HepG2 (cell line): ENCODE data around the gene CHST12. TPM values are rescaled to one million over a fixed set of nuclear protein-coding genes. Genes with fewer than 3 reads are reported as not detected.
"Not testable (repeated sequence)": the region's sequence is repeated elsewhere in the genome, so short reads cannot be mapped to it uniquely, and the experiment has no call there.

Source experiments
- ATAC-seq: fragments of 200-7000 bp; cut with Tn5 transposase; 3 replicates; pipeline ENCODE4 v1.9.1; 2020; ENCODE audit warnings: mild to moderate bottlenecking, moderate library complexity
- BruUV-seq: library from RNA; stranded (reverse); fragments of 400-500 nt; replicated peaks from 2 replicates; lab custom pipeline; 2021; lab: Mats Ljungman, UMichigan
- CTCF ChIA-PET: fragments of 300-600 bp; formaldehyde crosslinking; extraction: SDS; loops from one replicate; lab custom pipeline; 2021; ENCODE audit warnings: low total read pairs, inconsistent platforms, low intra/inter-chr PET ratio; lab: Yijun Ruan, JAX
- POLR2A ChIA-PET: fragments of 350-600 bp; sonication (Branson Sonifier 250); formaldehyde crosslinking; loops from one replicate; lab custom pipeline; 2020; ENCODE audit warnings: antibody characterized with exemption, inconsistent platforms; lab: Yijun Ruan, JAX
- DNase-seq: peaks from one replicate; pipeline ENCODE4 v3.0.0-alpha.2; 2015; ENCODE audit warnings: low spot score
- FAIRE-seq: peaks from 3 replicates; lab custom pipeline; 2011; peaks lifted over from hg19 to GRCh38; lab: Jason Lieb, UNC
- H2AFZ ChIP-seq: one replicate; pipeline ENCODE4 v1.6.1; 2011; ENCODE audit warnings: low read length, inconsistent platforms
- H3K27ac ChIP-seq: fragments of 300-600 bp; 3 replicates; pipeline ENCODE4 v1.8.0; 2011; ENCODE audit warnings: mixed run types, mild to moderate bottlenecking, mixed read lengths, low read length, inconsistent platforms; ENCODE audit not compliant: insufficient read depth; ENCODE audit errors: extremely low read length
- H3K27me3 ChIP-seq, 2 experiments: fragments of 200-600 bp in 1 of 2; 2 replicates in 1 of 2; 3 replicates in 1 of 2; pipeline versions ENCODE4 v1.6.0 to v1.8.0; 2011; ENCODE audit warnings: low read length in 2 of 2, mild to moderate bottlenecking in 2 of 2, moderate library complexity in 2 of 2, inconsistent platforms in 1 of 2; ENCODE audit not compliant: insufficient read depth in 2 of 2, control insufficient read depth in 1 of 2
- H3K36me3 ChIP-seq, 2 experiments: fragments of 200-600 bp in 1 of 2; replicated peaks in 1 of 2; 2 replicates in 1 of 2; 3 replicates in 1 of 2; pipeline versions ENCODE4 v1.5.1 to v1.8.0; 2011; ENCODE audit warnings: low read length in 2 of 2, inconsistent platforms in 1 of 2; ENCODE audit not compliant: insufficient read depth in 2 of 2, control insufficient read depth in 1 of 2
- H3K4me1 ChIP-seq: 2 replicates; pipeline ENCODE4 v1.5.1; 2012; ENCODE audit warnings: low read length, inconsistent platforms; ENCODE audit not compliant: insufficient read depth
- H3K4me2 ChIP-seq: 2 replicates; pipeline ENCODE4 v1.6.0; 2011; ENCODE audit warnings: low read depth, low read length, inconsistent platforms
- H3K4me3 ChIP-seq, 3 experiments: fragments of 200-600 bp in 1 of 3; sonication (generic), shearing (Covaris generic) in 1 of 3; replicated peaks in 1 of 3; 2 replicates each; pipeline ENCODE4 v1.5.1; 2011 to 2016; ENCODE audit warnings: low read length in 3 of 3, inconsistent platforms in 2 of 3, low read depth in 2 of 3, mild to moderate bottlenecking in 2 of 3, control low read depth in 1 of 3, mixed read lengths in 1 of 3; ENCODE audit not compliant: insufficient read depth in 1 of 3
- H3K79me2 ChIP-seq: one replicate; pipeline ENCODE4 v1.6.1; 2011; ENCODE audit warnings: low read length, inconsistent platforms; ENCODE audit not compliant: insufficient read depth
- H3K9ac ChIP-seq: 2 replicates; pipeline ENCODE4 v1.6.0; 2011; ENCODE audit warnings: mild to moderate bottlenecking, low read depth, low read length, inconsistent platforms; ENCODE audit not compliant: insufficient read depth
- H3K9me3 ChIP-seq: 2 replicates; pipeline ENCODE4 v1.5.1; 2012; ENCODE audit warnings: mild to moderate bottlenecking, low read length
- H4K20me1 ChIP-seq: 2 replicates; pipeline ENCODE4 v1.6.0; 2011; ENCODE audit warnings: inconsistent platforms, mild to moderate bottlenecking, low read length, moderate library complexity; ENCODE audit not compliant: insufficient read depth
- CC2D1A ChIP-seq: sonication (generic); formaldehyde crosslinking; IDR thresholded peaks from 2 replicates; pipeline ENCODE4 v1.8.1; 2023; ENCODE audit warnings: mild to moderate bottlenecking, missing genetic modification reagents
- RFX5 ChIP-seq: IDR thresholded peaks from 2 replicates; pipeline ENCODE4 v1.6.1; 2011; ENCODE audit warnings: low read depth, low read length, improper control_type of control experiment
- SMARCE1 ChIP-seq: fragments of 450-650 bp; IDR thresholded peaks from 2 replicates; pipeline ENCODE4 v1.6.1; 2017; ENCODE audit warnings: borderline replicate concordance
- TBX3 ChIP-seq: fragments of 450-650 bp; IDR thresholded peaks from 2 replicates; pipeline ENCODE4 v1.6.1; 2017; ENCODE audit warnings: antibody characterized with exemption, mild to moderate bottlenecking, inconsistent platforms, borderline replicate concordance
- ZNF749 ChIP-seq: sonication (generic); formaldehyde crosslinking; IDR thresholded peaks from 2 replicates; pipeline ENCODE4 v1.8.0; 2022; ENCODE audit warnings: mild to moderate bottlenecking, missing genetic modification reagents, moderate library complexity, borderline replicate concordance
- WGBS: methylation state at CpG from one replicate; pipeline ENCODE4 v1.1.6; 2017; ENCODE audit warnings: low lambda C conversion rate; 5-methylcytosine and 5-hydroxymethylcytosine counted together
- in situ Hi-C: cut with HindIII; loops from 2 replicates; pipeline ENCODE4 v1.10.0; 2017; ENCODE audit warnings: low pct_unique_long_range_greater_than_20kb; ENCODE audit not compliant: extremely low pct_ligation_motif_present
- intact Hi-C: fragments of 100-400 bp; cut with micrococcal nuclease; formaldehyde crosslinking; loops from one replicate; pipeline ENCODE4 v1.10.0; 2022; ENCODE audit not compliant: unreplicated experiment
- polyA plus RNA-seq, 8 experiments: library from polyadenylated mRNA; depleted of rRNA in 3 of 8; stranded (reverse) in 7 of 8; unstranded in 1 of 8; fragments of >200 nt; fragmentation: Illumina TruSeq in 4 of 8; extraction: Trizol in 4 of 8; gene quantifications; 2 replicates each; pipeline versions ENCODE4 v1.2.1 to v1.2.3, GENCODE V29; 2011 to 2016; ENCODE audit warnings: low read depth in 4 of 8, missing spikeins in 1 of 8, mixed read lengths in 1 of 8; ENCODE audit not compliant: insufficient read depth in 1 of 8
- total RNA-seq, 5 experiments: library from RNA; depleted of rRNA; stranded (reverse); fragments of >200 nt; fragmentation: Illumina TruSeq; extraction: Trizol; gene quantifications; 2 replicates each; pipeline ENCODE4 v1.2.3, GENCODE V29; 2016; ENCODE audit warnings: low read depth in 1 of 5
- TF ChIP-seq, protein P1 (sequence below): sonication (generic); formaldehyde crosslinking; IDR thresholded peaks from 2 replicates; pipeline ENCODE4 v1.4.0; 2020; ENCODE audit warnings: mild to moderate bottlenecking, missing genetic modification reagents, borderline replicate concordance

Gene CHST12
- total and polyA plus RNA-seq, 2 of the 13 experiments (the other 11 are each of a cell fraction or from before 2014, with no cell fraction given) = 6.4 to 15.8 TPM

DNA sequence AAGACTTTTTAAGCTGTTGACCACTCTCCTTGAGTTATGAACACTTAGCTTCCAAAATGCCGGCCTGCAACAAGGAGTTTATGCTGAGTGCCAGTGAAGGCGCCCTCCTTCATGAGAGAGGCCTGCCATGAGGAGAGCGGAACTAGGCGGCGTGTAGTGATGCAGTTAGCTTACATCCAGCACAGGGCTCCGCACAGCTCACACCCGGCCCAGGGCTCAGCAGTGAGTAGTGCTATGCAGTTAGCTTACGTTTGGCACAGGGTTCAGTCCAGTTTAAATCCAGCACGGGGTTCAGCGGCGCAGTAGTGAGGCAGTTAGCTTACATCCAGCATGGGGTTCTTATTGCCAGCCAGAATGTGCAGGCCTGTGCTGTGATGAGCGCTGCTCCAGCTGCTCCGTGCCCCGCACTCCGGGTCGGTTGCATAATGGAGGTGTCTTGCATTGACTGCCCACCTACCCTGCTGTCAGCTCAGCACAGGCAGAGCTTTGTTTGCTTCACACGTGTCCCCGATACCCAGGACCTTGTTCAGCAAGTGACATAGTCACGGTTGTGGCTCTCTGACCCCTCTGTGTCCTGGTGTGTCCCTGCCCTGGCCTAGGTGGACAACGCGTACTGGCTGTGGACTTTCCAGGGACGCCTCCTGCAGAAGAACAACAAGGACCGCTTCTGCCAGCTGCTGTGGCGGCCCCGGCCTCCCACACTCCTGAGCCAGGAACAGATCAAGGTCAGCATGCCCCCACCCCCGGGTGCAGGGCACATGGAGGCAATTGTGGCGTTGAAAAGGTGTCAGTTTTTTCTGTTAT, 26.9 kb upstream of the CHST12 start (continued):
- TF ChIP-seq, protein P1, sequence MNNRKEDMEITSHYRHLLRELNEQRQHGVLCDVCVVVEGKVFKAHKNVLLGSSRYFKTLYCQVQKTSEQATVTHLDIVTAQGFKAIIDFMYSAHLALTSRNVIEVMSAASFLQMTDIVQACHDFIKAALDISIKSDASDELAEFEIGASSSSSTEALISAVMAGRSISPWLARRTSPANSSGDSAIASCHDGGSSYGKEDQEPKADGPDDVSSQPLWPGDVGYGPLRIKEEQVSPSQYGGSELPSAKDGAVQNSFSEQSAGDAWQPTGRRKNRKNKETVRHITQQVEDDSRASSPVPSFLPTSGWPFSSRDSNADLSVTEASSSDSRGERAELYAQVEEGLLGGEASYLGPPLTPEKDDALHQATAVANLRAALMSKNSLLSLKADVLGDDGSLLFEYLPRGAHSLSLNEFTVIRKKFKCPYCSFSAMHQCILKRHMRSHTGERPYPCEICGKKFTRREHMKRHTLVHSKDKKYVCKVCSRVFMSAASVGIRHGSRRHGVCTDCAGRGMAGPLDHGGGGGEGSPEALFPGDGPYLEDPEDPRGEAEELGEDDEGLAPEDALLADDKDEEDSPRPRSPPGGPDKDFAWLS = no peak
- TF ChIP-seq SMARCE1 (no peak), RFX5 (no peak), ZNF749 (CRISPR knock-in tag) (no peak), TBX3 (no peak), CC2D1A (CRISPR knock-in tag) (no peak)

DNA sequence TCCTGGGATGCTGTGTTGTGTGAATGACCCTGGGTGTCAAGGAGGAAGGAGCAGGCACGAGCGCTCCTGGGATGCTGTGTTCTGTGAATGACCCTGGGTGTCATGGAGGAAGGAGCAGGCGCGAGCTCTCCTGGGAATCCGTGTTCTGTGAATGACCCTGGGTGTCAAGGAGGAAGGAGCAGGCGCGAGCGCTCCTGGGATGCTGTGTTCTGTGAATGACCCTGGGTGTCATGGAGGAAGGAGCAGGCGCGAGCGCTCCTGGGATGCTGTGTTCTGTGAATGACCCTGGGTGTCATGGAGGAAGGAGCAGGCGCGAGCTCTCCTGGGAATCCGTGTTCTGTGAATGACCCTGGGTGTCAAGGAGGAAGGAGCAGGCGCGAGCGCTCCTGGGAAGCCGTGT, 25.9 kb upstream of the CHST12 start:
- peaks cover 52 to 90% of the 10 kb centered on the region in 2 experiments for H3K36me3 ChIP-seq
- H3K27me3 ChIP-seq, H3K4me3 ChIP-seq, H4K20me1 ChIP-seq, intact Hi-C loops, H3K4me1 ChIP-seq, ATAC-seq, DNase-seq, FAIRE-seq, H3K4me2 ChIP-seq, in situ Hi-C loops, H3K27ac ChIP-seq, H2AFZ ChIP-seq, H3K9me3 ChIP-seq, CTCF ChIA-PET, POLR2A ChIA-PET, H3K9ac ChIP-seq, BruUV-seq, H3K79me2 ChIP-seq: not testable (repeated sequence)
- 94% methylated on average over 16 of the region's 18 CpGs for WGBS

DNA sequence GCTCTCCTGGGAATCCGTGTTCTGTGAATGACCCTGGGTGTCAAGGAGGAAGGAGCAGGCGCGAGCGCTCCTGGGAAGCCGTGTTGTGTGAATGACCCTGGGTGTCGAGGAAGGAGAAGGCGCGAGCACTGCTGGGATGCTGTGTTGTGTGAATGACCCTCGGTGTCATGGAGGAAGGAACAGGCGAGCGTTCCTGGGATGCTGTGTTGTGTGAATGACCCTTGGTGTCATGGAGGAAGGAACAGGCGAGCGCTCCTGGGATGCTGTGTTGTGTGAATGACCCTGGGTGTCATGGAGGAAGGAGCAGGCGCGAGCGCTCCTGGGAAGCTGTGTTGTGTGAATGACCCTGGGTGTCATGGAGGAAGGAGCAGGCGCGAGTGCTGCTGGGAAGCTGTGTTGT, 25.3 kb upstream of the CHST12 start:
- H3K79me2 ChIP-seq, DNase-seq, H3K27ac ChIP-seq, H3K4me3 ChIP-seq, H4K20me1 ChIP-seq, in situ Hi-C loops, H3K9me3 ChIP-seq, H3K27me3 ChIP-seq, ATAC-seq, POLR2A ChIA-PET, H3K4me2 ChIP-seq, H2AFZ ChIP-seq, H3K4me1 ChIP-seq, CTCF ChIA-PET, BruUV-seq, H3K9ac ChIP-seq, FAIRE-seq, intact Hi-C loops: not testable (repeated sequence)
- H3K36me3 ChIP-seq = peaks cover 49 to 85% of the 10 kb centered on the region in 2 experiments
- WGBS = 94% methylated on average over 17 of the region's 18 CpGs
